Smooth muscle cell (in vitro differentiated cells): ENCODE data around the gene IL15RA. TPM values are rescaled to one million over a fixed set of nuclear protein-coding genes. Genes with fewer than 3 reads are reported as not detected.

Source experiments
- DNase-seq: peaks from one replicate; lab custom pipeline; 2025; ENCODE audit not compliant: unreplicated experiment; lab: John Stamatoyannopoulos, UW
- H2AFZ ChIP-seq: fragments of 200-600 bp; sonication (generic); 2 replicates; pipeline ENCODE4 v1.6.0; 2016; ENCODE audit warnings: antibody characterized with exemption, low read depth, mild to moderate bottlenecking
- H3F3A ChIP-seq: fragments of 200-600 bp; sonication (generic); 2 replicates; pipeline ENCODE4 v1.6.0; 2017; ENCODE audit warnings: antibody characterized with exemption, low read depth
- H3K27ac ChIP-seq: fragments of 200-600 bp; sonication (generic); 2 replicates; pipeline ENCODE4 v1.5.1; 2016; ENCODE audit warnings: low read depth, mild to moderate bottlenecking
- H3K27me3 ChIP-seq: fragments of 200-600 bp; sonication (generic); 2 replicates; pipeline ENCODE4 v1.6.1; 2016; ENCODE audit warnings: low read depth, mild to moderate bottlenecking
- H3K36me3 ChIP-seq: fragments of 200-600 bp; sonication (generic); 2 replicates; pipeline ENCODE4 v1.5.1; 2016; ENCODE audit warnings: low read depth
- H3K4me1 ChIP-seq: fragments of 200-600 bp; sonication (generic); 2 replicates; pipeline ENCODE4 v1.5.1; 2016; ENCODE audit warnings: low read depth
- H3K4me2 ChIP-seq: fragments of 200-600 bp; sonication (generic); 2 replicates; pipeline ENCODE4 v1.6.0; 2016; ENCODE audit warnings: mild to moderate bottlenecking
- H3K4me3 ChIP-seq: fragments of 200-600 bp; sonication (generic); 2 replicates; pipeline ENCODE4 v1.5.1; 2016; ENCODE audit warnings: mild to moderate bottlenecking
- H3K79me2 ChIP-seq: fragments of 200-600 bp; sonication (generic); 2 replicates; pipeline ENCODE4 v1.6.0; 2016; ENCODE audit warnings: low read depth, mild to moderate bottlenecking
- H3K9ac ChIP-seq: fragments of 200-600 bp; sonication (generic); 2 replicates; pipeline ENCODE4 v1.6.0; 2016; ENCODE audit warnings: low read depth
- H3K9me3 ChIP-seq: fragments of 200-600 bp; sonication (generic); replicated peaks from 2 replicates; pipeline ENCODE4 v1.5.1; 2016; ENCODE audit warnings: low read depth
- H4K20me1 ChIP-seq: fragments of 200-600 bp; sonication (generic); 2 replicates; pipeline ENCODE4 v1.6.0; 2016; ENCODE audit warnings: low read depth
- CTCF ChIP-seq: fragments of 200-600 bp; sonication (generic); IDR thresholded peaks from 2 replicates; pipeline ENCODE4 v1.5.1; 2017; ENCODE audit warnings: borderline replicate concordance, mild to moderate bottlenecking, antibody characterized with exemption; ENCODE audit not compliant: insufficient read depth, poor library complexity, severe bottlenecking
- WGBS: methylation state at CpG from one replicate; pipeline ENCODE4 v1.1.7; 2016; ENCODE audit warnings: low lambda C conversion rate; 5-methylcytosine and 5-hydroxymethylcytosine counted together
- polyA plus RNA-seq: library from polyadenylated mRNA; unstranded; fragments of >200 nt; fragmentation: Nextera tagmentation; extraction: Ambion mirVana; gene quantifications from 2 replicates; pipeline ENCODE4 v1.2.1, GENCODE V29; 2016
- total RNA-seq: library from RNA; depleted of rRNA; stranded (reverse); fragments of >200 nt; gene quantifications from 2 replicates; pipeline ENCODE4 v1.2.3, GENCODE V29; 2014

The IL15RA gene
- total and polyA plus RNA-seq, 2 experiments from 2014 or later, result 0.23 to 0.54 TPM

GRCh38 chr10:5959142-5959541 lies 18.2 kb downstream of the IL15RA start:
- no peaks in the 10 kb centered on the region for H3K79me2 ChIP-seq
- no peak overlapping the region for H3K9ac ChIP-seq
- DNase-seq, result no peak
- no peak for TF ChIP-seq CTCF
- no peaks in the 10 kb centered on the region for H3K27me3 ChIP-seq
- no peaks in the 10 kb centered on the region for H3K36me3 ChIP-seq
- H2AFZ ChIP-seq, result no peak overlapping the region
- H3K9me3 ChIP-seq, result no peaks in the 10 kb centered on the region
- WGBS, result 98% methylated on average over 5 of the region's 5 CpGs
- H3F3A ChIP-seq, result no peaks in the 10 kb centered on the region
- no peaks in the 10 kb centered on the region for H4K20me1 ChIP-seq
- no peak overlapping the region for H3K4me2 ChIP-seq
- no peak overlapping the region for H3K4me3 ChIP-seq
- H3K27ac ChIP-seq, result no peak overlapping the region
- H3K4me1 ChIP-seq, result no peaks in the 10 kb centered on the region

GRCh38 chr10:5958675-5959074 lies 18.7 kb downstream of the IL15RA start:
- Histone ChIP-seq H3K4me1 (no peaks in the 10 kb centered on the region), H3K79me2 (no peaks in the 10 kb centered on the region), H3K4me2 (no peak overlapping the region), H3K27ac (no peak overlapping the region), H3K36me3 (no peaks in the 10 kb centered on the region), H4K20me1 (no peaks in the 10 kb centered on the region), H3K27me3 (no peaks in the 10 kb centered on the region), H2AFZ (no peak overlapping the region), H3K9ac (no peak overlapping the region), H3F3A (no peaks in the 10 kb centered on the region), H3K4me3 (no peak overlapping the region), H3K9me3 (no peaks in the 10 kb centered on the region)
- no peak for TF ChIP-seq CTCF
- 68% methylated on average over 6 of the region's 6 CpGs for WGBS
- no peak for DNase-seq

- H3K79me2 ChIP-seq, result no peaks in the 10 kb centered on the region
- H2AFZ ChIP-seq, result no peak overlapping the region
- no peak overlapping the region for H3K27ac ChIP-seq
- H3K4me3 ChIP-seq, result no peak overlapping the region
- TF ChIP-seq CTCF, result no peak
- H3K9ac ChIP-seq, result no peak overlapping the region
- H3K36me3 ChIP-seq, result no peaks in the 10 kb centered on the region
- no peaks in the 10 kb centered on the region for H3F3A ChIP-seq
- H4K20me1 ChIP-seq, result no peaks in the 10 kb centered on the region
- H3K4me1 ChIP-seq, result no peaks in the 10 kb centered on the region
- H3K27me3 ChIP-seq, result no peaks in the 10 kb centered on the region
- no peak for DNase-seq
- H3K4me2 ChIP-seq, result no peak overlapping the region
- 78% methylated on average over 2 of the region's 2 CpGs for WGBS
- no peaks in the 10 kb centered on the region for H3K9me3 ChIP-seq
Observed at GRCh38 chr10:5958077-5958476, 19.3 kb downstream of the IL15RA start.

- Histone ChIP-seq H3F3A (no peaks in the 10 kb centered on the region), H4K20me1 (no peaks in the 10 kb centered on the region), H3K4me3 (no peak overlapping the region), H3K27me3 (no peaks in the 10 kb centered on the region), H3K9ac (no peak overlapping the region), H3K9me3 (no peaks in the 10 kb centered on the region), H3K36me3 (no peaks in the 10 kb centered on the region), H3K4me2 (no peak overlapping the region), H2AFZ (no peak overlapping the region), H3K79me2 (no peaks in the 10 kb centered on the region), H3K27ac (no peak overlapping the region), H3K4me1 (no peaks in the 10 kb centered on the region)
- WGBS, result 86% methylated on average over 17 of the region's 17 CpGs
- TF ChIP-seq CTCF, result no peak
- no peak for DNase-seq
Observed at GRCh38 chr10:5956146-5956936, 21.0 kb downstream of the IL15RA start.
